Transverse colon (tissue), 4 donors: Measurements from ENCODE around the gene RESP18. TPM values are rescaled to one million over a fixed set of nuclear protein-coding genes. Genes with fewer than 3 reads are reported as not detected.

ENCODE experiments used
- DNase-seq: peaks from one replicate; pipeline ENCODE4 v3.0.0-alpha.2; 2019
- H3K27ac ChIP-seq, 4 donors: fragments of 200-600 bp; sonication (generic); 2 replicates each; pipeline ENCODE4 v1.5.1; 2016 to 2018; ENCODE audit warnings: inconsistent platforms in 4 of 4
- H3K27me3 ChIP-seq: fragments of 200-600 bp; sonication (generic); 2 replicates; pipeline ENCODE4 v1.5.1; 2017; ENCODE audit warnings: inconsistent platforms
- H3K36me3 ChIP-seq, 4 donors: fragments of 200-600 bp; sonication (generic); 2 replicates each; pipeline ENCODE4 v1.5.1; 2017 to 2019; ENCODE audit warnings: inconsistent platforms in 4 of 4
- H3K4me1 ChIP-seq, 4 donors: fragments of 200-600 bp; sonication (generic); 2 replicates each; pipeline ENCODE4 v1.5.1; 2017 to 2020; ENCODE audit warnings: inconsistent platforms in 4 of 4
- H3K4me3 ChIP-seq, 4 donors: fragments of 200-600 bp; sonication (generic); 1 replicate in 1 of 4; 2 replicates in 3 of 4; pipeline versions ENCODE4 v1.5.1 to v1.6.1; 2017 to 2019; ENCODE audit warnings: inconsistent platforms in 4 of 4
- H3K9me3 ChIP-seq, 2 donors: fragments of 200-600 bp; sonication (generic); 2 replicates each; pipeline ENCODE4 v1.5.1; 2017 to 2019; ENCODE audit warnings: inconsistent platforms in 2 of 2
- CTCF ChIP-seq, 5 experiments: fragments of 200-600 bp in 3 of 5; fragments of 450-650 bp in 2 of 5; sonication (generic) in 3 of 5; IDR thresholded peaks; 1 replicate in 2 of 5; 2 replicates in 3 of 5; pipeline ENCODE4 v1.5.1; 2016 to 2017; ENCODE audit warnings: antibody characterized with exemption in 5 of 5, inconsistent platforms in 3 of 5, mild to moderate bottlenecking in 2 of 5, moderate library complexity in 1 of 5
- EP300 ChIP-seq: sonication (generic); formaldehyde crosslinking; IDR thresholded peaks from one replicate; pipeline ENCODE4 v1.6.1; 2017; ENCODE audit warnings: antibody characterized with exemption, low read depth
- POLR2A ChIP-seq: fragments of 450-650 bp; IDR thresholded peaks from one replicate; pipeline ENCODE4 v1.6.1; 2016; ENCODE audit warnings: antibody characterized with exemption, mild to moderate bottlenecking, moderate library complexity
- POLR2AphosphoS5 ChIP-seq, 3 donors: sonication (generic); formaldehyde crosslinking; IDR thresholded peaks; one replicate each; pipeline ENCODE4 v1.6.1; 2016; ENCODE audit warnings: antibody characterized with exemption in 3 of 3
- WGBS, 2 donors: methylation state at CpG; one replicate each; pipeline ENCODE4 v1.1.5; 2018; ENCODE audit warnings: low coverage in 1 of 2; 5-methylcytosine and 5-hydroxymethylcytosine counted together
- in situ Hi-C, 4 donors: fragments of 200-750 bp; cut with MboI; loops; one replicate each; pipeline versions ENCODE4 v1.15.0 to v1.15.1; 2017; ENCODE audit warnings: low sequenced_read_pairs in 3 of 4, low pct_ligation_motif_present in 1 of 4, low pct_unique_long_range_greater_than_20kb in 1 of 4
- intact Hi-C: fragments of 100-400 bp; cut with DNase I; formaldehyde crosslinking; loops from one replicate; pipeline ENCODE4 v1.15.1; 2023; ENCODE audit warnings: low total_unique reads
- total RNA-seq, 4 donors: library from RNA; depleted of rRNA; stranded (reverse); fragments of >200 nt; gene quantifications; one replicate each; pipeline ENCODE4 v1.1.0, GENCODE V29; 2016

The RESP18 gene
- total RNA-seq, 4 donors from 2014 or later = not detected

DNA sequence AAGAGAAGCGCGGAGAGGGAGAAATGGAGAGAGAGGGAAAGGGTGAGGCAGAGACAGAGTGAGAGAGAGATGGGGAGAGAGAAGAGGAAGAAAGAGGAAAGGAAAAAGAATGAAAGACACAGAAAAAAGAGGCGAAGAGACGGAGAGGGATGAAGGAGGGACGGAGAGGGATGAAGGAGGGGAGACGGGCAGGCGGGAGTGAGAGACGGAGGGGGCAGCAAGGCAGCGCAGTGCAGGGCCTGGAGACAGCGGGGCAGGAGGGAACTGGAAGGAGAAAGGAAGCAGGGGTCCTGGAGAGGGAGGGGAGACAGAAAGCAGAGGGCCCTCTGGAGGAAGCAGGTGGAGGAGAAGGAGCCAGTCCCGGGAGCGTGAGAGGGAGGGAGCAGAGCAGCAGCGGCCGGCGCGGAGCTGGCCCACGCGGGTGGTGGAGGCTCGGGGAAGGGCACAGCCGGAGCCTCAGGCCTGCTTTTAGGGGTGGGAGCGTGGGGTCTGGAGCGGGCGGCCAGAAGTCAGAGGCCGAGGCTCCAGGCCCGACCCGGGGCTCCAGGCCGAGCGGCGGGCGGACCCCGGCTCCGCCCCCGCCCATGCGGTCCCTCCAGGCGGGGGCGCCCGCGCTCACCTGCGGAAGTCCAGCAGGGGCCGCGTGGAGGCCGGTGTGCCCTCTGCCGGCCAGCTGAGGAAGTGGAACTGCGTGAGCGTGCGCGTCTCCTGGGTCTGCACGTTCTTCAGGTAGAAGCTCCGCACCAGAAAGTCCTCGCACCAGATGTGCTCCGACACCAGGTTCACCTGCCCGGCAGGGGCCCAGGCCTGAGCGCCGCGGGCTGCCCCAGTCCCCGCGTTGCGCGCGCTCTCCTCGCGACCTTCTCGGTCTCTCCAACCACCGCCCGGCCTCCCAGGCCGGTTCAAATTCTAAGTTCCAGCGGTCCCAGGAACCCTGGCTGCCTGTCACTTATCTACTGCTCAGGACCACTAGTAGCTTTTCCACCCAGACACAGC lies 37.9 kb downstream of the RESP18 start:
- intact Hi-C loops (loop anchor here (2.0 to 10.0 kb wide), 3 partner anchors 18 to 132 kb away; partner anchors contain the start of genes ANKZF1, ATG9A and NHEJ1), in situ Hi-C loops (loop anchor here (10.0 to 25.0 kb wide), 3 partner anchors 120 to 240 kb away; partner anchors contain the start of genes SLC23A3 (in 3 of the 4), CNPPD1 (in 2 of the 4), RETREG2 (in 2 of the 4) and NHEJ1 (in 1 of the 4))

DNA sequence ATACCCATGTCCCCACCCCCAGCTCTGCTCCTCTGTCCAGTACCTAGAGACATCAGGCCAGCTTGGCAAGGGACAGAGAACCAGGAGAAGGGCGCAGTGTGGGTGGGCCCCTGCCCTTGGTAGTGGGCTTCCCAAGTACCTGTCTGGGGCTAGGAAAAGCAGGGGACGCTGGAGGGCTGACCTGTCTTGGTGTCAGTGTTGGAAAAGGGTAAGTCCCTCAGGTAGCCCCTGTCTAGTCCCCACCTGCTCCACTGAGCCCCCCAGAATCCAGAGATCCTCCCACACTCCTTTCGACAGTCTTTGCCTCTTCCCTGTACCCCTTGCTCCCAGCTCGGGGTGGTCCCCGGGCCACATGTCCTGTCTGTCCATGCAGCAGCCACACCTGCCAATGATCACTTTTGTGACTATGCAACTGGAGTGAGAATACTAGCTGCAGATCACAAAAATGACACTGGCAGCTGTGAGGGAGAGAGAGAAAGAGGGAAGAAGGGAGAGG lies 38.8 kb downstream of the RESP18 start:
- WGBS, 2 donors = 73 to 80% methylated on average over 1 to 5 of the region's 5 CpGs
- H3K4me3 ChIP-seq = no peak overlapping the region
- no peaks in the 10 kb centered on the region for H3K27me3 ChIP-seq
- no peak for DNase-seq
- no peaks in the 10 kb centered on the region for H3K36me3 ChIP-seq
- H3K9me3 ChIP-seq = no peaks in the 10 kb centered on the region
- H3K4me1 ChIP-seq = peaks cover under 1 to 27% (median 16%) of the 10 kb centered on the region in 4 donors
- peak overlapping the region; percentile 78 to 90 (median 84) for H3K27ac ChIP-seq
- intact Hi-C loops = loop anchor here (2.0 to 10.0 kb wide), 3 partner anchors 17 to 131 kb away; partner anchors contain the start of genes ANKZF1, ATG9A and NHEJ1
- TF ChIP-seq CTCF (IDR thresholded peaks at IDR 0.05) (no peak), POLR2AphosphoS5 (IDR thresholded peaks at IDR 0.05) (no peak), EP300 (no peak), POLR2A (no peak)
- in situ Hi-C loops = loop anchor here (10.0 to 25.0 kb wide), 3 partner anchors 119 to 239 kb away; partner anchors contain the start of genes SLC23A3 (in 3 of the 4), CNPPD1 (in 2 of the 4), RETREG2 (in 2 of the 4) and NHEJ1 (in 1 of the 4)

More for the DNA sequence above, 37.9 kb downstream of the RESP18 start:
- Histone ChIP-seq H3K36me3 (no peaks in the 10 kb centered on the region), H3K9me3 (no peaks in the 10 kb centered on the region), H3K27ac (peak overlapping the region; percentile 78 to 90 (median 84)), H3K27me3 (peaks cover 5% of the 10 kb centered on the region), H3K4me1 (peaks cover 3 to 24% (median 14%) of the 10 kb centered on the region in 4 donors), H3K4me3 (peak overlapping the region; percentile 53 to 75 (median 60))
- DNase-seq = peak; percentile 91
- WGBS, 2 donors = 16 to 35% methylated on average over 9 to 40 of the region's 67 CpGs
- TF ChIP-seq POLR2A (peak; percentile 29), EP300 (no peak), POLR2AphosphoS5 (IDR thresholded peaks at IDR 0.05) (peak in 2 of 3 donors; percentile 42 to 57), CTCF (IDR thresholded peaks at IDR 0.05) (peak; percentile 92 to 100 (median 99))

- peaks cover 0 to 24% (median 15%) of the 10 kb centered on the region in 4 donors for H3K4me1 ChIP-seq
- in situ Hi-C loops = loop anchor here (10.0 to 25.0 kb wide), 3 partner anchors 118 to 238 kb away; partner anchors contain the start of genes SLC23A3 (in 3 of the 4), CNPPD1 (in 2 of the 4), RETREG2 (in 2 of the 4) and NHEJ1 (in 1 of the 4)
- no peak for TF ChIP-seq CTCF (IDR thresholded peaks at IDR 0.05)
- H3K4me3 ChIP-seq = no peak overlapping the region
- WGBS, 2 donors = 89 to 97% methylated on average over 4 to 9 of the region's 9 CpGs
- H3K9me3 ChIP-seq = no peaks in the 10 kb centered on the region
- no peak for DNase-seq
- H3K36me3 ChIP-seq = no peaks in the 10 kb centered on the region
- no peak overlapping the region for H3K27ac ChIP-seq
- intact Hi-C loops = loop anchor here (5.0 to 10.0 kb wide), 2 partner anchors 68 to 130 kb away; partner anchors contain the start of genes ANKZF1, ATG9A and NHEJ1
- no peaks in the 10 kb centered on the region for H3K27me3 ChIP-seq
Observed at GRCh38 chr2:219292616-219293015, 39.9 kb downstream of the RESP18 start.
